ENCODE results near the gene EFNA3.

DNA sequence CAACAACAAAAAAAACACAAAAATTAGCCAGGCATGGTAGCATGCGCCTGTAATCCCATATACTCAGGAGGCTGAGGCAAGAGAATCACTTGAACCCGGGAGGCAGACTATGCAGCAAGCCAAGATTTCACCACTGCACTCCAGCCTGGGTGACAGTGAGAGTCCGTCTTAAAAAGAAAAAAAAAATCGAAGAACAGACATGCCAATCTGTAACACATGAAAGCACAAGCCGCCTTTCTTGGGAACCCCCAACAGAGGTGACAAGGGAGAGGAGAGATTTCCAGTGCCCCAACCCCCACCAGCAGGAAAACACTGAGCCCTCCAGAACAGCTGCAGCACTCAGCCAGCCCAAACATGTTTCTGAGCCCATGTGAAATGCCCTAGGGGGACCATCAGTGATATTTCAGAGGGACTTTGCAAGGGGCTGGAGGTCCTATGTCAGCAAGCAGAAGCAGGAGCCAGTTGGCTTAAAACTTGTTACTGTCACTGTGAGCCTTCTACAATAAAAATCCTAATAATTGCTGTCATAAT lies 34.9 kb downstream of the EFNA3 start:
- TF ChIP-seq, protein P1, sequence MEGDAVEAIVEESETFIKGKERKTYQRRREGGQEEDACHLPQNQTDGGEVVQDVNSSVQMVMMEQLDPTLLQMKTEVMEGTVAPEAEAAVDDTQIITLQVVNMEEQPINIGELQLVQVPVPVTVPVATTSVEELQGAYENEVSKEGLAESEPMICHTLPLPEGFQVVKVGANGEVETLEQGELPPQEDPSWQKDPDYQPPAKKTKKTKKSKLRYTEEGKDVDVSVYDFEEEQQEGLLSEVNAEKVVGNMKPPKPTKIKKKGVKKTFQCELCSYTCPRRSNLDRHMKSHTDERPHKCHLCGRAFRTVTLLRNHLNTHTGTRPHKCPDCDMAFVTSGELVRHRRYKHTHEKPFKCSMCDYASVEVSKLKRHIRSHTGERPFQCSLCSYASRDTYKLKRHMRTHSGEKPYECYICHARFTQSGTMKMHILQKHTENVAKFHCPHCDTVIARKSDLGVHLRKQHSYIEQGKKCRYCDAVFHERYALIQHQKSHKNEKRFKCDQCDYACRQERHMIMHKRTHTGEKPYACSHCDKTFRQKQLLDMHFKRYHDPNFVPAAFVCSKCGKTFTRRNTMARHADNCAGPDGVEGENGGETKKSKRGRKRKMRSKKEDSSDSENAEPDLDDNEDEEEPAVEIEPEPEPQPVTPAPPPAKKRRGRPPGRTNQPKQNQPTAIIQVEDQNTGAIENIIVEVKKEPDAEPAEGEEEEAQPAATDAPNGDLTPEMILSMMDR (conservative IDR thresholded peaks at IDR 0.05 in 1 of 2, IDR thresholded peaks at IDR 0.05 in 1 of 2; ENCODE audit: low read depth in 1 of 2, low read length in 2 of 2): no peak
- no peak for TF ChIP-seq EZH2 (IDR thresholded peaks at IDR 0.05; ENCODE audit: low read length, missing control alignments)
